ENCODE results near the gene KRTAP12-2. TPM values are rescaled to one million over a fixed set of nuclear protein-coding genes. Genes with fewer than 3 reads are reported as not detected.

Gene KRTAP12-2
- total and polyA plus RNA-seq, 4 experiments from 2014 or later = not detected

GRCh38 chr21:44696572-44696971 is 29.8 kb upstream of the KRTAP12-2 start:
- intact Hi-C loops (cut with micrococcal nuclease) = no loop called here
- H3K9me3 Mint-ChIP-seq = peaks cover 2 to 19% (median 10%) of the 10 kb centered on the region in 8 donors
- H3K4me3 ChIP-seq (ENCODE audit: low read length in 2 of 2) = no peak overlapping the region
- ChIA-PET CTCF (ENCODE audit: partially characterized antibody) (interaction anchor here (1.6 kb wide), 1 partner anchor 186 kb away, joined by 5 read pairs; no protein-coding TSS in a partner anchor), POLR2A (ENCODE audit: partially characterized antibody) (interaction anchor here (1.2 kb wide), 1 partner anchor 78 kb away, joined by 3 read pairs; no protein-coding TSS in a partner anchor)
- H3K27me3 Mint-ChIP-seq = peaks cover 30 to 38% of the 10 kb centered on the region in 2 donors
- no peak overlapping the region for H3K27ac ChIP-seq (ENCODE audit: low read depth, low read length)
- H3K36me3 Mint-ChIP-seq = peaks cover 2 to 7% of the 10 kb centered on the region in 2 donors
- no peak overlapping the region for H3K4me3 Mint-ChIP-seq
- H3K27ac Mint-ChIP-seq = no peak overlapping the region
- peaks cover 7 to 23% (median 14%) of the 10 kb centered on the region in 4 donors for H3K4me1 Mint-ChIP-seq
- DNase-seq = no peak
- no peaks in the 10 kb centered on the region for H3K36me3 ChIP-seq (ENCODE audit: insufficient read depth, low read length)
- no peaks in the 10 kb centered on the region for H3K4me1 ChIP-seq (ENCODE audit: insufficient read depth, low read length)
- no peaks in the 10 kb centered on the region for H3K9me3 ChIP-seq (ENCODE audit: control insufficient read depth in 1 of 2, low read length in 2 of 2)
- peaks cover 10% of the 10 kb centered on the region for H3K27me3 ChIP-seq (ENCODE audit: insufficient read depth, low read length)

DNA sequence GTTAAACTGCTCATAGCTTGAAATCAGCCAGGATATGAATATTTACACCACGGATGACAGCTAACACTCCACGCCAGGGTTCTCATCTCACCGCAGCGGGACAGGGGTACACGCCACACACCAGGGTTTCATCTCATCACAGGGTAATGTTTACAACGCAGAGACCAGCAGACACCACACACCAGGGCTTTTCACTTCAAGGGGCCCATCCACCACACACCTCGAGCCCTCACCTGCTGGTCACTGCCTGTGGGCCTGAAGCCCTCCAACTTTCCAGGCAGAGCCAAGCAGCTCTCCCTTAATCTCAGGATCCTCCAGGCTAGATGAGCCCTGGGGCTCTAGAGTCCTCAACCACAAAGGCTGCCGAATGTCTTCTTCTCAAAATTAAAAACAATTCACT is 28.9 kb upstream of the KRTAP12-2 start:
- H3K4me1 Mint-ChIP-seq = peaks cover 7 to 25% (median 15%) of the 10 kb centered on the region in 4 donors
- peaks cover 2 to 19% (median 10%) of the 10 kb centered on the region in 8 donors for H3K9me3 Mint-ChIP-seq
- peaks cover 2 to 7% of the 10 kb centered on the region in 2 donors for H3K36me3 Mint-ChIP-seq
- intact Hi-C loops (cut with micrococcal nuclease) = no loop called here
- DNase-seq = no peak
- Histone ChIP-seq H3K4me1 (ENCODE audit: insufficient read depth, low read length) (no peaks in the 10 kb centered on the region), H3K36me3 (ENCODE audit: insufficient read depth, low read length) (no peaks in the 10 kb centered on the region), H3K9me3 (ENCODE audit: control insufficient read depth in 1 of 2, low read length in 2 of 2) (no peaks in the 10 kb centered on the region), H3K4me3 (ENCODE audit: low read length in 2 of 2) (no peak overlapping the region), H3K27ac (ENCODE audit: low read depth, low read length) (no peak overlapping the region), H3K27me3 (ENCODE audit: insufficient read depth, low read length) (peaks cover 10% of the 10 kb centered on the region)
- H3K27me3 Mint-ChIP-seq = peaks cover 25 to 31% of the 10 kb centered on the region in 2 donors
- H3K4me3 Mint-ChIP-seq = no peak overlapping the region
- H3K27ac Mint-ChIP-seq = peak overlapping the region in 1 of 7 donors; percentile 15
- ChIA-PET CTCF (ENCODE audit: partially characterized antibody) (interaction anchor here (1.3 kb wide), 1 partner anchor 148 kb away, joined by 3 read pairs; no protein-coding TSS in a partner anchor), POLR2A (ENCODE audit: partially characterized antibody) (interaction anchor here (1.2 to 1.4 kb wide), 3 partner anchors 42 to 77 kb away, joined by 3 to 5 read pairs (median 3); partner anchors contain the start of gene KRTAP12-4)

DNA sequence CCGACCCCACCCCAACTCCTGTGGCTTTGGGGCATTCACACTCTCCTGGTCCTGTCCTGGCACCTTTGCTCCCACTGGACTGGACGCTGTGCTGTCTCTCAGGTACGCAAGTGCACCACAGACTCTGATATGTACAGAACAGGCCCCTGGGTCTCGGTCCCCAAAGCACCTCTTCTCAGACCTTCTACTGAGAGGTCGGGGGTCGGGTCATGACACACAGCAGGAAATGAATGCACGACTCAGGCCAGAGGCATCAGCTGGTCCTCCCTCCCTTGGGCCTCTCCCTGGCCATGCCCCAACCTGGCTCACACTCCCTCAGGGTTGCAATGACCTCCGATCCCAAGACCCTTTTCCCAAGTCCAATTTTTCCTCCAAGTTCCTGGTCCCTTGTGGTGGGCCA is 28.5 kb upstream of the KRTAP12-2 start:
- Mint-ChIP-seq H3K36me3 (peaks cover 2 to 7% of the 10 kb centered on the region in 2 donors), H3K27me3 (peaks cover 25 to 30% of the 10 kb centered on the region in 2 donors), H3K9me3 (peaks cover 2 to 19% (median 10%) of the 10 kb centered on the region in 8 donors), H3K27ac (no peak overlapping the region), H3K4me1 (peaks cover 7 to 25% (median 15%) of the 10 kb centered on the region in 4 donors), H3K4me3 (peak overlapping the region in 1 of 8 donors; percentile 31)
- ChIA-PET POLR2A (ENCODE audit: partially characterized antibody) (interaction anchor here (0.9 to 1.4 kb wide), 3 partner anchors 38 to 77 kb away, joined by 3 to 5 read pairs (median 3); partner anchors contain the start of genes KRTAP12-3 and KRTAP12-4), CTCF (ENCODE audit: partially characterized antibody) (interaction anchor here (1.3 kb wide), 1 partner anchor 148 kb away, joined by 3 read pairs; no protein-coding TSS in a partner anchor)
- intact Hi-C loops (cut with micrococcal nuclease) = no loop called here
- Histone ChIP-seq H3K4me1 (ENCODE audit: insufficient read depth, low read length) (no peaks in the 10 kb centered on the region), H3K27me3 (ENCODE audit: insufficient read depth, low read length) (peaks cover 10% of the 10 kb centered on the region), H3K36me3 (ENCODE audit: insufficient read depth, low read length) (no peaks in the 10 kb centered on the region), H3K9me3 (ENCODE audit: control insufficient read depth in 1 of 2, low read length in 2 of 2) (no peaks in the 10 kb centered on the region), H3K27ac (ENCODE audit: low read depth, low read length) (no peak overlapping the region), H3K4me3 (ENCODE audit: low read length in 2 of 2) (no peak overlapping the region)
- no peak for DNase-seq

- intact Hi-C loops (cut with micrococcal nuclease) = no loop called here
- POLR2A ChIA-PET (ENCODE audit: partially characterized antibody) = interaction anchor here (0.9 to 1.4 kb wide), 3 partner anchors 37 to 76 kb away, joined by 3 to 5 read pairs (median 3); partner anchors contain the start of genes KRTAP12-3 and KRTAP12-4
Observed at GRCh38 chr21:44694776-44695175, 28.0 kb upstream of the KRTAP12-2 start.

GRCh38 chr21:44692798-44693512 is 26.2 kb upstream of the KRTAP12-2 start:
- no peak for DNase-seq
- Mint-ChIP-seq H3K9me3 (peaks cover 2 to 19% (median 10%) of the 10 kb centered on the region in 8 donors), H3K4me3 (no peak overlapping the region)

More at GRCh38 chr21:44694776-44695175, 28.0 kb upstream of the KRTAP12-2 start:
- peaks cover 25 to 28% of the 10 kb centered on the region in 2 donors for H3K27me3 Mint-ChIP-seq
- H3K9me3 Mint-ChIP-seq = peaks cover 2 to 19% (median 10%) of the 10 kb centered on the region in 8 donors
- H3K4me3 Mint-ChIP-seq = peak overlapping the region in 1 of 8 donors; percentile 26
- no peaks in the 10 kb centered on the region for H3K4me1 ChIP-seq (ENCODE audit: insufficient read depth, low read length)
- no peak for DNase-seq
- no peaks in the 10 kb centered on the region for H3K36me3 ChIP-seq (ENCODE audit: insufficient read depth, low read length)
- no peak overlapping the region for H3K27ac ChIP-seq (ENCODE audit: low read depth, low read length)
- CTCF ChIA-PET (ENCODE audit: partially characterized antibody) = interaction anchor here (0.7 to 1.3 kb wide), 2 partner anchors 99 to 147 kb away, joined by 3 read pairs; no protein-coding TSS in a partner anchor
- no peak overlapping the region for H3K4me3 ChIP-seq (ENCODE audit: low read length in 2 of 2)
- peak overlapping the region in 1 of 7 donors; percentile 70 for H3K27ac Mint-ChIP-seq
- H3K36me3 Mint-ChIP-seq = peaks cover 2 to 7% of the 10 kb centered on the region in 2 donors
- peaks cover 10% of the 10 kb centered on the region for H3K27me3 ChIP-seq (ENCODE audit: insufficient read depth, low read length)
- peaks cover 7 to 25% (median 14%) of the 10 kb centered on the region in 4 donors for H3K4me1 Mint-ChIP-seq
- no peaks in the 10 kb centered on the region for H3K9me3 ChIP-seq (ENCODE audit: control insufficient read depth in 1 of 2, low read length in 2 of 2)

DNA sequence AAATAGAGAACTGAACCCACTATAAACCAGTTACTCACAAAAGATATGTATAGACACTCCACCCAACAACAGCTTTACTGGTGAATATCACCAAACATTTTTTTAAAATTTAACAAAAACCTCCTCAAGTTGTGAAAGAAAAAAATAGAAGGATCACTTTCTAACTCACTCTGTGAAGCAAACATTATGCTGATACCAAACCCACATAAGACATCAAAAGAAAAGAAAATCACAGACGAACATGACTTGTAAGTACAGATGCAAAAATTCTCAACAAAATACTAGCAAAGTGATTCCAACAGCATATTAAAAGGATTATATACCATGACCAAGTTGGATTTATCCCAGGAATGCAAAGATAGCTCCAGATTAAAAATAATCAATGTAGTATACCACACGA is 25.0 kb upstream of the KRTAP12-2 start:
- H3K36me3 ChIP-seq (ENCODE audit: insufficient read depth, low read length) = no peaks in the 10 kb centered on the region
- intact Hi-C loops (cut with micrococcal nuclease) = no loop called here
- POLR2A ChIA-PET (ENCODE audit: partially characterized antibody) = interaction anchor here (1.5 to 2.2 kb wide), 2 partner anchors 9 to 34 kb away, joined by 4 to 7 read pairs; partner anchors contain the start of genes KRTAP12-1 and KRTAP12-3
- peak overlapping the region in 1 of 7 donors; percentile 20 for H3K27ac Mint-ChIP-seq
- peaks cover 1 to 22% (median 8%) of the 10 kb centered on the region in 4 donors for H3K4me1 Mint-ChIP-seq
- peaks cover 2 to 7% of the 10 kb centered on the region in 2 donors for H3K36me3 Mint-ChIP-seq
- CTCF ChIA-PET (ENCODE audit: partially characterized antibody) = interaction anchor here (1.0 to 2.0 kb wide), 2 partner anchors 51 to 181 kb away, joined by 5 to 7 read pairs; no protein-coding TSS in a partner anchor
- no peak overlapping the region for H3K4me3 ChIP-seq (ENCODE audit: low read length in 2 of 2)
- H3K27ac ChIP-seq (ENCODE audit: low read depth, low read length) = no peak overlapping the region
- no peaks in the 10 kb centered on the region for H3K4me1 ChIP-seq (ENCODE audit: insufficient read depth, low read length)
- no peak for DNase-seq
- peaks cover 7 to 9% of the 10 kb centered on the region in 2 donors for H3K27me3 Mint-ChIP-seq
- H3K9me3 Mint-ChIP-seq = peaks cover 2 to 19% (median 10%) of the 10 kb centered on the region in 8 donors
- H3K9me3 ChIP-seq (ENCODE audit: control insufficient read depth in 1 of 2, low read length in 2 of 2) = no peaks in the 10 kb centered on the region
- no peaks in the 10 kb centered on the region for H3K27me3 ChIP-seq (ENCODE audit: insufficient read depth, low read length)
- H3K4me3 Mint-ChIP-seq = no peak overlapping the region

More at GRCh38 chr21:44692798-44693512, 26.2 kb upstream of the KRTAP12-2 start:
- peaks cover 2 to 7% of the 10 kb centered on the region in 2 donors for H3K36me3 Mint-ChIP-seq
- Histone ChIP-seq H3K27ac (ENCODE audit: low read depth, low read length) (no peak overlapping the region), H3K27me3 (ENCODE audit: insufficient read depth, low read length) (peaks cover 2% of the 10 kb centered on the region), H3K36me3 (ENCODE audit: insufficient read depth, low read length) (no peaks in the 10 kb centered on the region), H3K9me3 (ENCODE audit: control insufficient read depth in 1 of 2, low read length in 2 of 2) (no peaks in the 10 kb centered on the region), H3K4me1 (ENCODE audit: insufficient read depth, low read length) (no peaks in the 10 kb centered on the region), H3K4me3 (ENCODE audit: low read length in 2 of 2) (no peak overlapping the region)
- ChIA-PET CTCF (ENCODE audit: partially characterized antibody) (interaction anchor here (2.0 kb wide), 1 partner anchor 183 kb away, joined by 7 read pairs; no protein-coding TSS in a partner anchor), POLR2A (ENCODE audit: partially characterized antibody) (interaction anchor here (2.2 kb wide), 1 partner anchor 35 kb away, joined by 7 read pairs; the partner anchor contains the start of gene KRTAP12-3)
- H3K27ac Mint-ChIP-seq = peak overlapping the region in 1 of 7 donors; percentile 16
- intact Hi-C loops (cut with micrococcal nuclease) = no loop called here
- peaks cover 3 to 25% (median 9%) of the 10 kb centered on the region in 4 donors for H3K4me1 Mint-ChIP-seq
- peaks cover 13 to 19% of the 10 kb centered on the region in 2 donors for H3K27me3 Mint-ChIP-seq

All from CD4-positive, alpha-beta memory T cell (primary cell).